Gastrocnemius medialis (tissue), 4 donors: ENCODE measurements around the gene FAM229B.

ENCODE experiments used
- CTCF ChIP-seq, 5 experiments: fragments of 450-650 bp in 3 of 5; fragments of 200-600 bp in 2 of 5; sonication (generic) in 2 of 5; IDR thresholded peaks in 4 of 5; conservative IDR thresholded peaks in 1 of 5; 1 replicate in 4 of 5; 2 replicates in 1 of 5; pipeline ENCODE4 v1.5.1; 2016 to 2019; ENCODE audit warnings: antibody characterized with exemption in 5 of 5, mild to moderate bottlenecking in 3 of 5, moderate library complexity in 3 of 5
- POLR2A ChIP-seq, 2 donors: fragments of 450-650 bp; IDR thresholded peaks; one replicate each; pipeline ENCODE4 v1.6.1; 2017; ENCODE audit warnings: antibody characterized with exemption in 2 of 2, mild to moderate bottlenecking in 2 of 2, moderate library complexity in 2 of 2

GRCh38 chr6:112087916-112088315 is 525 bp downstream of the FAM229B start:
- TF ChIP-seq CTCF (IDR thresholded peaks at IDR 0.05 in 4 of 5, conservative IDR thresholded peaks at IDR 0.05 in 1 of 5) (no peak), POLR2A (IDR thresholded peaks at IDR 0.05) (no peak)
